OCI-LY7 (cell line): ENCODE data around the gene ANKMY1. TPM values are rescaled to one million over a fixed set of nuclear protein-coding genes. Genes with fewer than 3 reads are reported as not detected.

Experiments
- BruUV-seq: library from RNA; stranded (reverse); fragments of 400-500 nt; replicated peaks from 2 replicates; lab custom pipeline; 2021; lab: Mats Ljungman, UMichigan
- CTCF ChIA-PET: fragments of 300-600 bp; sonication (Branson Sonifier 250); formaldehyde crosslinking; loops from one replicate; lab custom pipeline; 2022; ENCODE audit warnings: antibody characterized with exemption; ENCODE audit not compliant: unreplicated experiment; lab: Charles Lee
- POLR2A ChIA-PET: fragments of 300-600 bp; sonication (Branson Sonifier 250); formaldehyde crosslinking; loops from one replicate; lab custom pipeline; 2022; ENCODE audit warnings: antibody characterized with exemption; lab: Charles Lee
- DNase-seq: peaks from one replicate; pipeline ENCODE4 v3.0.0-alpha.2; 2015; ENCODE audit warnings: low spot score
- H2AFZ ChIP-seq: fragments of 200-600 bp; sonication (generic), shearing (Covaris generic); 2 replicates; pipeline ENCODE4 v1.6.1; 2014; ENCODE audit warnings: mild to moderate bottlenecking, antibody characterized with exemption, low read length, moderate library complexity
- H3K27ac ChIP-seq: fragments of 200-600 bp; sonication (generic); 2 replicates; pipeline ENCODE4 v1.5.1; 2014; ENCODE audit warnings: mixed run types, low read depth, mild to moderate bottlenecking, moderate library complexity, low read length, inconsistent platforms; ENCODE audit not compliant: poor library complexity, severe bottlenecking
- H3K36me3 ChIP-seq: fragments of 200-600 bp; sonication (generic); 2 replicates; pipeline ENCODE4 v1.6.1; 2014; ENCODE audit warnings: mild to moderate bottlenecking, antibody characterized with exemption, low read length, moderate library complexity, mixed read lengths; ENCODE audit not compliant: insufficient read depth
- H3K4me1 ChIP-seq: fragments of 200-600 bp; sonication (generic); 2 replicates; pipeline ENCODE4 v1.5.1; 2014; ENCODE audit warnings: mild to moderate bottlenecking, low read length; ENCODE audit not compliant: insufficient read depth, poor library complexity, severe bottlenecking
- H3K4me2 ChIP-seq: fragments of 200-600 bp; sonication (generic); 2 replicates; pipeline ENCODE4 v1.6.1; 2014; ENCODE audit warnings: mild to moderate bottlenecking, low read length
- H3K4me3 ChIP-seq: fragments of 200-600 bp; sonication (generic); 2 replicates; pipeline ENCODE4 v1.5.1; 2014; ENCODE audit warnings: mild to moderate bottlenecking, low read depth, low read length; ENCODE audit not compliant: poor library complexity, severe bottlenecking
- H3K79me2 ChIP-seq: fragments of 200-600 bp; sonication (generic); 2 replicates; pipeline ENCODE4 v1.6.1; 2016; ENCODE audit warnings: low read depth, mild to moderate bottlenecking, low read length, moderate library complexity, mixed read lengths; ENCODE audit not compliant: insufficient read depth
- H3K9me2 ChIP-seq: fragments of 200-600 bp; sonication (generic); 2 replicates; pipeline ENCODE4 v1.6.1; 2016; ENCODE audit warnings: mild to moderate bottlenecking, low read length, mixed read lengths; ENCODE audit not compliant: insufficient read depth
- H3K9me3 ChIP-seq: fragments of 200-600 bp; sonication (generic); 2 replicates; pipeline ENCODE4 v1.6.1; 2014; ENCODE audit warnings: mild to moderate bottlenecking, mixed run types, low read length, mixed read lengths
- H4K20me1 ChIP-seq: fragments of 200-600 bp; sonication (generic); 2 replicates; pipeline ENCODE4 v1.6.1; 2014; ENCODE audit warnings: mild to moderate bottlenecking, antibody characterized with exemption, low read length, moderate library complexity, mixed read lengths; ENCODE audit not compliant: insufficient read depth
- CTCF ChIP-seq: fragments of 200-600 bp; sonication (generic); conservative IDR thresholded peaks from 2 replicates; pipeline ENCODE4 v1.5.1; 2014; ENCODE audit warnings: mild to moderate bottlenecking, antibody characterized with exemption, low read length, moderate library complexity, mixed read lengths
- EZH2phosphoT487 ChIP-seq: fragments of 200-600 bp; sonication (generic); IDR thresholded peaks from 2 replicates; pipeline ENCODE4 v1.6.1; 2018; ENCODE audit warnings: low read depth, borderline replicate concordance, mild to moderate bottlenecking, mixed run types, antibody characterized with exemption, low read length, moderate library complexity, mixed read lengths
- intact Hi-C: fragments of 100-400 bp; cut with micrococcal nuclease; formaldehyde crosslinking; loops from one replicate; pipeline ENCODE4 v1.10.0; 2022; ENCODE audit not compliant: unreplicated experiment
- total RNA-seq, 2 experiments: library from RNA; depleted of rRNA in 1 of 2; stranded (reverse); fragments of >200 nt in 1 of 2; shearing (Covaris generic) in 1 of 2; gene quantifications; 2 replicates each; pipeline ENCODE4 v1.2.3, GENCODE V29; 2014 to 2022

Gene ANKMY1
- total RNA-seq, 2 experiments from 2014 or later, result 30.6 to 65.9 TPM

GRCh38 chr2:240507778-240508251 is 50.0 kb downstream of the ANKMY1 start:
- H3K9me2 ChIP-seq, result no peaks in the 10 kb centered on the region
- intact Hi-C loops, result no loop called here
- no peak for DNase-seq
- H2AFZ ChIP-seq, result no peak overlapping the region
- H3K4me2 ChIP-seq, result no peak overlapping the region
- H3K27ac ChIP-seq, result no peak overlapping the region
- no peaks in the 10 kb centered on the region for H3K79me2 ChIP-seq
- H3K4me1 ChIP-seq, result no peaks in the 10 kb centered on the region
- BruUV-seq, result no TSS peak
- no peaks in the 10 kb centered on the region for H4K20me1 ChIP-seq
- no peak overlapping the region for H3K4me3 ChIP-seq
- POLR2A ChIA-PET, result interaction anchor here (0.6 kb wide), 1 partner anchor 34 kb away, joined by 3 read pairs; no protein-coding TSS in a partner anchor
- H3K36me3 ChIP-seq, result peaks cover 37% of the 10 kb centered on the region
- H3K9me3 ChIP-seq, result no peaks in the 10 kb centered on the region
- CTCF ChIA-PET, result no interaction called here
- TF ChIP-seq EZH2phosphoT487 (no peak), CTCF (no peak)

- Histone ChIP-seq H3K27ac (no peak overlapping the region), H4K20me1 (no peaks in the 10 kb centered on the region), H3K9me3 (no peaks in the 10 kb centered on the region), H3K4me2 (no peak overlapping the region), H3K79me2 (no peaks in the 10 kb centered on the region), H3K4me3 (no peak overlapping the region), H3K4me1 (no peaks in the 10 kb centered on the region), H3K9me2 (no peaks in the 10 kb centered on the region), H3K36me3 (peaks cover 31% of the 10 kb centered on the region), H2AFZ (no peak overlapping the region)
- DNase-seq, result no peak
- BruUV-seq, result no TSS peak
- POLR2A ChIA-PET, result no interaction called here
- TF ChIP-seq CTCF (no peak), EZH2phosphoT487 (no peak)
- CTCF ChIA-PET, result no interaction called here
- intact Hi-C loops, result no loop called here
Observed at GRCh38 chr2:240507060-240507777, 50.6 kb downstream of the ANKMY1 start.

GRCh38 chr2:240506406-240507059 is 51.3 kb downstream of the ANKMY1 start:
- no peak for TF ChIP-seq EZH2phosphoT487
- TF ChIP-seq CTCF, result no peak
- H4K20me1 ChIP-seq, result no peaks in the 10 kb centered on the region
- no peak overlapping the region for H3K4me2 ChIP-seq
- ChIA-PET CTCF (no interaction called here), POLR2A (no interaction called here)
- H3K79me2 ChIP-seq, result no peaks in the 10 kb centered on the region
- H3K4me3 ChIP-seq, result no peak overlapping the region
- H3K4me1 ChIP-seq, result no peaks in the 10 kb centered on the region
- no peaks in the 10 kb centered on the region for H3K9me2 ChIP-seq
- H3K27ac ChIP-seq, result no peak overlapping the region
- no peak for DNase-seq
- intact Hi-C loops, result no loop called here
- no TSS peak for BruUV-seq
- H2AFZ ChIP-seq, result no peak overlapping the region
- peaks cover 25% of the 10 kb centered on the region for H3K36me3 ChIP-seq
- no peaks in the 10 kb centered on the region for H3K9me3 ChIP-seq
